GM12878 (cell line): ENCODE measurements around the gene ANO9.

Experiments
- CTCF ChIP-seq, 3 experiments: IDR thresholded peaks in 2 of 3; conservative IDR thresholded peaks in 1 of 3; 2 replicates each; pipeline ENCODE4 v1.5.1; 2011; ENCODE audit warnings: low read depth in 3 of 3, low read length in 3 of 3, mild to moderate bottlenecking in 3 of 3, control low read depth in 2 of 3, moderate library complexity in 2 of 3, inconsistent platforms in 1 of 3, mixed read lengths in 1 of 3; ENCODE audit not compliant: control insufficient read depth in 2 of 3, insufficient read depth in 1 of 3; ENCODE audit errors: extremely low read depth in 1 of 3
- EP300 ChIP-seq, 2 experiments: fragments of 150-350 bp in 1 of 2; IDR thresholded peaks; 2 replicates each; pipeline ENCODE4 v1.6.1; 2011 to 2012; ENCODE audit warnings: low read depth in 2 of 2, low read length in 2 of 2, borderline replicate concordance in 1 of 2, improper control_type of control experiment in 1 of 2, inconsistent platforms in 1 of 2; ENCODE audit not compliant: control insufficient read depth in 1 of 2
- EZH2 ChIP-seq: IDR thresholded peaks from 2 replicates; pipeline ENCODE4 v1.6.1; 2012; ENCODE audit warnings: low read depth, mild to moderate bottlenecking, control low read depth, inconsistent platforms, low read length, borderline replicate concordance; ENCODE audit not compliant: control insufficient read depth
- POLR2A ChIP-seq: IDR thresholded peaks from 2 replicates; pipeline ENCODE4 v1.6.1; 2011; ENCODE audit warnings: low read depth, mild to moderate bottlenecking, low read length
- POLR2AphosphoS5 ChIP-seq: IDR thresholded peaks from 2 replicates; pipeline ENCODE4 v1.6.1; 2011; ENCODE audit warnings: mild to moderate bottlenecking, low read length, inconsistent platforms
- RAD21 ChIP-seq: IDR thresholded peaks from 2 replicates; pipeline ENCODE4 v1.6.1; 2011; ENCODE audit warnings: mild to moderate bottlenecking, low read depth, low read length, moderate library complexity; ENCODE audit not compliant: insufficient read depth
- SIN3A ChIP-seq: IDR thresholded peaks from 2 replicates; pipeline ENCODE4 v1.6.1; 2012; ENCODE audit warnings: low read depth, low read length, improper control_type of control experiment
- TAF1 ChIP-seq: IDR thresholded peaks from 2 replicates; pipeline ENCODE4 v1.6.1; 2011; ENCODE audit warnings: mild to moderate bottlenecking, low read depth, low read length, borderline replicate concordance

GRCh38 chr11:488579-488978 is 46.8 kb upstream of the ANO9 start:
- TF ChIP-seq EP300 (IDR thresholded peaks at IDR 0.05; ENCODE audit: borderline replicate concordance in 1 of 2, control insufficient read depth in 1 of 2, low read depth in 2 of 2, low read length in 2 of 2) (no peak), TAF1 (no peak), POLR2A (no peak), EZH2 (no peak), POLR2AphosphoS5 (no peak), CTCF (IDR thresholded peaks at IDR 0.05 in 2 of 3, conservative IDR thresholded peaks at IDR 0.05 in 1 of 3; ENCODE audit: control insufficient read depth in 2 of 3, extremely low read depth in 1 of 3, insufficient read depth in 1 of 3, low read depth in 3 of 3, low read length in 3 of 3) (no peak), SIN3A (no peak), RAD21 (no peak)
